Glomerular visceral epithelial cell (primary cell): ENCODE data around the gene MUC3A.
"Not testable (repeated sequence)": the region's sequence is repeated elsewhere in the genome, so short reads cannot be mapped to it uniquely, and the experiment has no call there.

Source experiments
- DNase-seq: peaks from one replicate; pipeline ENCODE4 v3.0.0-alpha.2; 2016; ENCODE audit errors: extremely low spot score

The MUC3A gene, protein sequence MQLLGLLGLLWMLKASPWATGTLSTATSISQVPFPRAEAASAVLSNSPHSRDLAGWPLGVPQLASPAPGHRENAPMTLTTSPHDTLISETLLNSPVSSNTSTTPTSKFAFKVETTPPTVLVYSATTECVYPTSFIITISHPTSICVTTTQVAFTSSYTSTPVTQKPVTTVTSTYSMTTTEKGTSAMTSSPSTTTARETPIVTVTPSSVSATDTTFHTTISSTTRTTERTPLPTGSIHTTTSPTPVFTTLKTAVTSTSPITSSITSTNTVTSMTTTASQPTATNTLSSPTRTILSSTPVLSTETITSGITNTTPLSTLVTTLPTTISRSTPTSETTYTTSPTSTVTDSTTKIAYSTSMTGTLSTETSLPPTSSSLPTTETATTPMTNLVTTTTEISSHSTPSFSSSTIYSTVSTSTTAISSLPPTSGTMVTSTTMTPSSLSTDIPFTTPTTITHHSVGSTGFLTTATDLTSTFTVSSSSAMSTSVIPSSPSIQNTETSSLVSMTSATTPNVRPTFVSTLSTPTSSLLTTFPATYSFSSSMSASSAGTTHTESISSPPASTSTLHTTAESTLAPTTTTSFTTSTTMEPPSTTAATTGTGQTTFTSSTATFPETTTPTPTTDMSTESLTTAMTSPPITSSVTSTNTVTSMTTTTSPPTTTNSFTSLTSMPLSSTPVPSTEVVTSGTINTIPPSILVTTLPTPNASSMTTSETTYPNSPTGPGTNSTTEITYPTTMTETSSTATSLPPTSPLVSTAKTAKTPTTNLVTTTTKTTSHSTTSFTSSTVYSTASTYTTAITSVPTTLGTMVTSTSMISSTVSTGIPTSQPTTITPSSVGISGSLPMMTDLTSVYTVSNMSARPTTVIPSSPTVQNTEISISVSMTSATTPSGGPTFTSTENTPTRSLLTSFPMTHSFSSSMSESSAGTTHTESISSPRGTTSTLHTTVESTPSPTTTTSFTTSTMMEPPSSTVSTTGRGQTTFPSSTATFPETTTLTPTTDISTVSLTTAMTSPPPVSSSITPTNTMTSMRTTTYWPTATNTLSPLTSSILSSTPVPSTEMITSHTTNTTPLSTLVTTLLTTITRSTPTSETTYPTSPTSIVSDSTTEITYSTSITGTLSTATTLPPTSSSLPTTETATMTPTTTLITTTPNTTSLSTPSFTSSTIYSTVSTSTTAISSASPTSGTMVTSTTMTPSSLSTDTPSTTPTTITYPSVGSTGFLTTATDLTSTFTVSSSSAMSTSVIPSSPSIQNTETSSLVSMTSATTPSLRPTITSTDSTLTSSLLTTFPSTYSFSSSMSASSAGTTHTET (N-terminal part only)

GRCh38 chr7:100949227-100949932 is at the start of gene MUC3A:
TSS of gene MUC3A (plus strand) at chr7:100949534. CDS start at chr7:100949625, 91 bp downstream.
- no peak for DNase-seq

DNA sequence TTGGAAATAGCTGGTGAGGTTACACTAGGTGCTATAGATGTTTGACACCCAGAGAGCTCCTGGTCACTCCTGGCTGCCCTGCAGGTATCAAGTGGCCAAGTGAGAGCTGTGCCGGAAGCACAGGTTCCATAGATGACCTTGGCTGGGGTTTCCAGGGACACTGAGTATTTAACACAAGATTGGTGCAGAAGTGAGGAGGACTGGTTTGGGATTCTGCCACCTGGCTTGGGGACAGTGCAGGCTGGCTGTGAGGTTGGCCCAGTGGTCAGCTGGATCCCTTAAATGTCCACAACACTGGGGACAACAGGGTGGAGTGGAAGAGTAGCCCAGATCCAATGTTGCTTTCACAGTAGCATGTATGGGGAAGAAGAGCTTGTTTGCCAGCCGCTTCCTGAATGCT is 48.4 kb upstream of the MUC3A start:
- no peak for DNase-seq

DNA sequence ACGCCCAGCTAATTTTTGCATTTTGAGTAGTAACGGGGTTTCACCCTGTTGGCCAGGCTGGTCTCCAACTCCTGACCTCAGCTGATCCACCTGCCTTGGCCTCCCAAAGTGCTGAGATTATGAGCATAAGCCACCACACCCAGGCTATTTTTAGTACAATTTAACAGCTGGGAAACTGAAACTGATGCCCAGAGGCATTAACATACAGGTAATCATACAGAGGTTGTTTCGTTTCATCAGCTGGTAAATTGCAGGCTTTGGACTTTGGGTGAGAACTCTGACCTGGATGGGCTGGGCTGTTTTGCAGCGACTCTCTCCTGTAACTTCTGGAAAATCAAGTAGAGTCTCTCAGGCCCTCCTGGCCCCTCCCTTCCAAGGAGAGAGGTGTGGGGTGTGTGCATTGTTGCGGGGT is 47.4 kb upstream of the MUC3A start:
- DNase-seq = no peak

- DNase-seq = no peak
Observed at GRCh38 chr7:100902638-100903037, 46.7 kb upstream of the MUC3A start.

DNA sequence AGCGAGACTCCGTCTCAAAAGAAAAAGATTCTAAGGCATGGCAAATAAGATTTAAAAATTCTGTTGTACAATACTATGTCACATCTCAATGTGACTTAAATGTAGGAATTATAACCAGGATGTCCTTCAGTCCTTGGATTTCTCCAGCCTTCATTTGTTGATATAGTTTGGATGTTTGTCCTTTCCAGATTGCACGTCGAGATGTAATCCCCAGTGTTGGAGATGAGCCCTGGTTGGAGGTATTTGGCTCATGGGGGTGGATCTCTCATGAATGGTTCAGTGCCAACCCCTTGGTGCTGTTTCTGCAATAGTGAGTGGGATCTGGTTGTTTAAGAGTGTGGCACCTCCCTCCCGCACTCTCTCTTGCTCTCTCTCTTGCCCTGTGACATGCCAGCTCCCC is 40.8 kb upstream of the MUC3A start:
- DNase-seq = no peak

GRCh38 chr7:100910443-100910842 is 38.9 kb upstream of the MUC3A start:
- not testable (repeated sequence) for DNase-seq

- no peak for DNase-seq
Observed at GRCh38 chr7:100911484-100911883, 37.9 kb upstream of the MUC3A start.

- no peak for DNase-seq
Observed at GRCh38 chr7:100914208-100914878, 35.0 kb upstream of the MUC3A start.

GRCh38 chr7:100914879-100915447 is 34.4 kb upstream of the MUC3A start:
- DNase-seq = no peak

GRCh38 chr7:100919335-100919734 is 30.0 kb upstream of the MUC3A start:
- DNase-seq = not testable (repeated sequence)

DNA sequence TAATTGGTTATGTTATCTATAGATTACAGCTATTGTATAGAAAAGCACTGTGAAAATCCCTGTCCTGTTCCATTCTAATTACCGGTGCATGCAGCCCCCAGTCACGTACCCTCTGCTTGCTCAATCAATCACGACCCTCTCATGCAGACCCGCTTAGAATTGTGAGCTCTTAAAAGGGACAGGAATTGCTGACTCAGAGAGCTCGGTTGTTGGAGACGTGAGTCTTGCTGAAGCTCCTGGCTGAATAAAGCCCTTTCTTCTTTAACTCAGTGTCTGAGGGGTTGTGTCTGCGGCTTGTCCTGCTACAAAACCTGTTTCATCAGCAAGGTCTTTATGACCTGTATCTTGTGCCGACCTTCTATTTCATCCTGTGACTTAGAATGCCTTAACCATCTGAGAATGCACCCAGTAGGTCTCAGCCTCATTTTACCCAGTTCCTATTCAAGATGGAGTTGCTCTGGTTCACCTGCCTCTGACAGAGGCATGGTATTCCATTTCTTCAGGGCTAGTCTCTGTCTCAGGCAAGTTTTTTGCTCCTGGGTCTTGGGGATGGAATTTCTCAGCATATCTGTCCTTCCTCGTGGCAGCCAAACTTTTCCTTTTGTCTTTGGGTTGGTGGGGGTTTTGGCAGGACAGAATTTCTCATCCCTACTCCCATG is 29.4 kb upstream of the MUC3A start:
- DNase-seq = not testable (repeated sequence)

DNA sequence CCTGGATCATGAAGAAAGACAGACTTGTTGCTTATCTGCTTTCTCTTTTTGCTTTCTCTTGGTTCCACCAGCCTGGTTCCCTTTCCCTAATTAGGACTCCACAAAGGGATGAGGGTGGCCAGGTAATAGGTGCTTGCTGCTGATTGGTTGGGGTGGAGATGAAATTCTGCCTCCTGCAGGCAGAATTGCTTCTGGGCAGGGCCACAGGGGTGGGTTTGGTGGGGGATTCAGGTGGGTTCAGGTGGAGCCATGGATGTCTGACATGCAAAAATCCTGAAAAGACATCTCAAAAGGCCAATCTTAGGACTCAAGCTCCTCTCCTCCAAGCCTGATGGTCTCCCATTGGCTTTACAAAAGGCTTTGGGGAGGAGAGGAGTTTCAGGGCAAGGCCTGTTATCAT is 28.3 kb upstream of the MUC3A start:
- no peak for DNase-seq

- not testable (repeated sequence) for DNase-seq
Observed at GRCh38 chr7:100923616-100924015, 25.7 kb upstream of the MUC3A start.

GRCh38 chr7:100929808-100930174 is 19.5 kb upstream of the MUC3A start:
- no peak for DNase-seq

- DNase-seq = no peak
Observed at GRCh38 chr7:100933734-100934133, 15.6 kb upstream of the MUC3A start.

DNA sequence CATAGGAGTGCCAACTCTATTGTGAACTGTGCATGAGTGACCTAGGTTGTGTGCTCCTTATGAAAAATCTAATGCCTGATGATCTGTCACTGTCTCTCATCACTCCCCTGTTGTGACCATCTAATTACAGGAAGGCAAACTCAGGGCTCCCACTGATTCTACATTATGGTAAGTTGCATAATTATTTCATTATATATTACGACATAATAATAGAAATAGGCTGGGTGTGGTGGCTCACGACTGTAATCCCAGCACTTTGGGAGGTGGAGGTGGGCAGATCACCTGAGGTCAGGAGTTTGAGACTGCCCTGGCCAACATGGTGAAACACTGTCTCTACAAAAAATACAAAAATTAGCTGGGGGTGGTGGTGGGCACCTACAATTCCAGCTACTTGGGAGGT is 14.0 kb upstream of the MUC3A start:
- DNase-seq = not testable (repeated sequence)

GRCh38 chr7:100936167-100936566 is 13.2 kb upstream of the MUC3A start:
- DNase-seq = not testable (repeated sequence)

- no peak for DNase-seq
Observed at GRCh38 chr7:100942045-100942774, 7.1 kb upstream of the MUC3A start.

DNA sequence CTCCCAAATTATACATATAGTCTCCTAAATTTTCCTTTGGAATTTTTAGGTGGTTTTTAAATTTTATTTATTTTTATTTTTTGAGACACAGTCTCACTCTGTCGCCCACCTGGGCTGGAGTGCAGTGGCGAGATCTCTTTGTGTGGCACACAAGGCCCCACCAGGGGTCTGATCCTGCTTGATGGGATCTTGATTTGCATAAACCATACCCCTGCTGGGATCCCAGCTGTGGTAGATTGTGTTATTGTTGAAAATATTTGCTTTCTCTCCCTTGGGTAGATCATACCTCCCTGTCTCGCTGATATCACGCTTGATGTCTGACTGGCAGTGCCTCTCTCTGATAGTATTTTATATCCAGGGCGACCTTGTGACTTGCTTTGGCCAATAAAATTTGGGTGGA is 5.6 kb upstream of the MUC3A start:
- no peak for DNase-seq
